Pancreas (tissue), 10 donors: Measurements from ENCODE around the gene TIMP3. TPM values are rescaled to one million over a fixed set of nuclear protein-coding genes. Genes with fewer than 3 reads are reported as not detected.
"Not testable (repeated sequence)": the region's sequence is repeated elsewhere in the genome, so short reads cannot be mapped to it uniquely, and the experiment has no call there.

Experiments used
- ATAC-seq, 4 donors: fragments of 200-7000 bp; cut with Tn5 transposase; one replicate each; pipeline versions ENCODE4 v1.8.0 to v1.9.1; 2020; ENCODE audit warnings: mild to moderate bottlenecking in 4 of 4, moderate library complexity in 4 of 4
- DNase-seq, 6 donors: peaks; one replicate each; pipeline ENCODE4 v3.0.0-alpha.2; 2020
- FAIRE-seq: peaks from 2 replicates; lab custom pipeline; 2012; peaks lifted over from hg19 to GRCh38; lab: Jason Lieb, UNC
- H3K27ac ChIP-seq, 4 donors: fragments of 200-600 bp; sonication (generic); 1 replicate in 3 of 4; 2 replicates in 1 of 4; pipeline versions ENCODE4 v1.5.0 to v1.8.0; 2020
- H3K27me3 ChIP-seq, 4 donors: fragments of 200-600 bp; one replicate each; pipeline ENCODE4 v1.8.0; 2021
- H3K36me3 ChIP-seq, 3 donors: fragments of 200-600 bp; sonication (generic) in 1 of 3; one replicate each; pipeline versions ENCODE4 v1.5.0 to v1.8.0; 2020 to 2021
- H3K4me1 ChIP-seq, 3 donors: fragments of 200-600 bp; one replicate each; pipeline ENCODE4 v1.8.0; 2021
- H3K4me3 ChIP-seq, 4 donors: fragments of 200-600 bp; sonication (generic) in 2 of 4; one replicate each; pipeline versions ENCODE4 v1.5.0 to v1.8.0; 2020 to 2021
- H3K9me3 ChIP-seq, 4 donors: fragments of 200-600 bp; one replicate each; pipeline ENCODE4 v1.8.0; 2021
- WGBS, 2 donors: extraction: QIAGEN DNeasy Blood & Tissue Kit; methylation state at CpG; one replicate each; pipeline ENCODE4 v1.1.7; 2013; 5-methylcytosine and 5-hydroxymethylcytosine counted together
- intact Hi-C, 3 donors: fragments of 100-400 bp; cut with DNase I; formaldehyde crosslinking; loops; one replicate each; pipeline versions ENCODE4 v1.11.1 to v1.14.2; 2022
- polyA plus RNA-seq, 2 donors: library from polyadenylated mRNA; stranded (reverse); fragments of 200-250 nt; gene quantifications; one replicate each; pipeline ENCODE4 v1.2.3, GENCODE V29; 2013
- total RNA-seq, 6 donors: library from RNA; stranded (reverse); fragmentation: NEBNext Ultra II Directional in 4 of 6; extraction: Animal tissue kit (Norgen Biotek cat#: 25700) in 4 of 6; gene quantifications; one replicate each; pipeline versions ENCODE4 v1.2.1 to v1.2.4, GENCODE V29; 2021 to 2023
- TF ChIP-seq, protein P1 (sequence below), 4 donors: fragments of 200-600 bp; sonication (generic) in 3 of 4; IDR thresholded peaks; one replicate each; pipeline versions ENCODE4 v1.5.0 to v1.8.0; 2021; ENCODE audit warnings: antibody characterized with exemption in 4 of 4
- donor health status: healthy with polysubstance abuse.
- donor health status: DM: no; HTN: no; CAD: no; lungs with moderate emphysema.
- donor health status: DM: no; HTN: no; CAD: no.
- donor health status: control.
- donor health status: control.
- donor health status: Bipolar disorder and iron deficiency.
- donor health status: DM: yes; HTN: yes; CAD: no.
- donor health status: DM: no; HTN: no; CAD: no.
- donor health status: DM: no; HTN: no; CAD: no.
- donor health status: DM: yes; HTN: yes; CAD: no.

TIMP3 gene
- total and polyA plus RNA-seq, 8 donors = 14.0 to 87.0 (median 48.2) TPM

DNA sequence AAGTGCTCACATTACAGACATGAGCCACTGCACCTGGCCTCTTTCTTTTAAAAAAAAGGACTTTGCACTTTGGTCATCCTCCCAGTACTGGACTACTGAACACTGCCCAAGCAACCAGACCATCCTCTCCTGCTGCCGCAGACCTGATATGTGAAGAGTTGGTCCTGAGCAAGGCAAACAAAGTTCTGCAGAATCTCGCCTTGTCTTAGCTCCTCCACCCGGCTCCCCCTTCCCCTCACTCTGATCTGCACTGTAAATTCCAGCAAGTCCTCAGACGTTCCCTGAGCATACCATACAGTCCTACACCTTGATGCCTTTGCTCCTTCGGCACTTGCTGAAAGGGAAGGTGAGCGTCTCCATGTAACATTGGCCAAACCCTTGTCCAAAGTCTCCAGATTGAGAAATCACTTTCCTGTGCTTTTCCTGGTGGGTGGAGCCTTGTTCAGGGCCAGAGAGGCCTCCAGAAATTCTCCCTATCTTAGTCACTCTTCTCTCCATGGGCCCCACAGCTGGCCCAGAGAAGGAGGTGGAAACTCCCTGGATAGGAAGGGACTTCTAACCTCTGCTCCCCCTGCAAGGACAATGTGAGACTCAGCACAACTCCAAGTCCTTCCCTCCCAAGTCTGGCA, 47.0 kb upstream of the TIMP3 start:
- no peaks in the 10 kb centered on the region for H3K27me3 ChIP-seq
- no peak overlapping the region for H3K4me3 ChIP-seq
- H3K36me3 ChIP-seq = no peaks in the 10 kb centered on the region
- DNase-seq (no peak), ATAC-seq (peak in 3 of 4 donors; percentile 57 to 64 (median 62)), FAIRE-seq (no peak)
- H3K4me1 ChIP-seq = no peaks in the 10 kb centered on the region
- intact Hi-C loops = no loop called here
- no peak overlapping the region for H3K27ac ChIP-seq
- TF ChIP-seq, protein P1, sequence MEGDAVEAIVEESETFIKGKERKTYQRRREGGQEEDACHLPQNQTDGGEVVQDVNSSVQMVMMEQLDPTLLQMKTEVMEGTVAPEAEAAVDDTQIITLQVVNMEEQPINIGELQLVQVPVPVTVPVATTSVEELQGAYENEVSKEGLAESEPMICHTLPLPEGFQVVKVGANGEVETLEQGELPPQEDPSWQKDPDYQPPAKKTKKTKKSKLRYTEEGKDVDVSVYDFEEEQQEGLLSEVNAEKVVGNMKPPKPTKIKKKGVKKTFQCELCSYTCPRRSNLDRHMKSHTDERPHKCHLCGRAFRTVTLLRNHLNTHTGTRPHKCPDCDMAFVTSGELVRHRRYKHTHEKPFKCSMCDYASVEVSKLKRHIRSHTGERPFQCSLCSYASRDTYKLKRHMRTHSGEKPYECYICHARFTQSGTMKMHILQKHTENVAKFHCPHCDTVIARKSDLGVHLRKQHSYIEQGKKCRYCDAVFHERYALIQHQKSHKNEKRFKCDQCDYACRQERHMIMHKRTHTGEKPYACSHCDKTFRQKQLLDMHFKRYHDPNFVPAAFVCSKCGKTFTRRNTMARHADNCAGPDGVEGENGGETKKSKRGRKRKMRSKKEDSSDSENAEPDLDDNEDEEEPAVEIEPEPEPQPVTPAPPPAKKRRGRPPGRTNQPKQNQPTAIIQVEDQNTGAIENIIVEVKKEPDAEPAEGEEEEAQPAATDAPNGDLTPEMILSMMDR (IDR thresholded peaks at IDR 0.05) = no peak
- no peaks in the 10 kb centered on the region for H3K9me3 ChIP-seq
- 64 to 68% methylated on average over 6 of the region's 6 CpGs for WGBS, 2 donors

DNA sequence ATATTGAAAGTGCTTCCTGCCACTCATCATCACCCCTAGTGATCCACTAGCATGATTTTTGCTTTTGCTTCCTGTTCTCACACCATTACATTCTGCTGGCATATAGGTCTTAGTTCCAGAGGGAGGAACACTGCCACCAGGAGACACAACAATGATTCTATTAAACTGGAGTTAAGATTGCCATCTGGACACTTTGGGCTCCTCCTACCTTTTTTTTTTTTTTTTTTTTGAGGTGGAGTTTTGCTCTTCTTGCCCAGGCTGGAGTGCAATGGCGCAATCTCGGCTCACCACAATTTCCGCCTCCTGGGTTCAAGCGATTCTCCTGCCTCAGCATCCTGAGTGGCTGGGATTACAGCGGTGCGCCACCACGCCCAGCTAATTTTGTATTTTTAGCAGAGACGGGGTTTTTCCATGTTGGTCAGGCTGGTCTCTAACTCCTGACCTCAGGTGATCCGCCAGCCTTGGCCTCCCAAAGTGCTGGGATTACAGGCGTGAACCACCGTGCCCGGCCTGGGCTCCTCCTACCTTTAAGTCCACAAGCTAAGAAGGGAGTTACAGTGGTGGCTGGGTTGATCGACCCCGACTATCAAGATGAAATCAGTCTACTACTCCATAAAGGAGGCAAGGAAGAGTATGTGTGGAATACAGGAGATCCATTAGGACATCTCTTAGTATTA, 44.3 kb upstream of the TIMP3 start:
- 82 to 89% methylated on average over 14 of the region's 14 CpGs for WGBS, 2 donors
- H3K27ac ChIP-seq, H3K9me3 ChIP-seq, H3K36me3 ChIP-seq, H3K4me1 ChIP-seq, FAIRE-seq, H3K4me3 ChIP-seq, H3K27me3 ChIP-seq, DNase-seq, intact Hi-C loops: not testable (repeated sequence)
- ATAC-seq = peak in 1 of 4 donors; percentile 27

DNA sequence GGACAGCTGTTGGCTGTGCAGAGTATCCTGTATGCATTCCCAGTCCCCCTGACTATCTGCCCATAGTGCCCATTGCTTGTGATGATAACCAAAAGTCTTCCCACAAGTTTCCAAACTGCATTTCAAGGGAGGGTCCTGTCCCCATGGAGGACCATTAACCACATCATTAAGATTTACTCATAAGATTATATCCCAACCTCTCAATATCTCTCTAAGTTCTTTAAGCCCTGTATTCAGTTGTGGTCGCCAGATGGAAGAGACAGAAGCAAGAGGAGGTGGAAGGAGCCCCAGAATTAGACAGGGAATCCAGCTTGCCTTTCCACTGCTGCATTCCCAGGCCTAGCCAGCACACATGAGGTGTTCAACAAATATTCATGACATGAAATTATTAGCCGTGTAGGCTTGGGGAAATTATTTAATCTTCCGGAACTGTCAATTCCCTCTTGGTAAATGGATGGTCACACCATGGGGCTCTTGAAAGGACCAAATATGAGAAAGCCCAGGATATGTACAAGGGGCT, 42.6 kb upstream of the TIMP3 start:
- FAIRE-seq (no peak), DNase-seq (no peak), ATAC-seq (no peak)
- Histone ChIP-seq H3K27ac (no peak overlapping the region), H3K36me3 (no peaks in the 10 kb centered on the region), H3K4me3 (no peak overlapping the region), H3K4me1 (no peaks in the 10 kb centered on the region), H3K27me3 (no peaks in the 10 kb centered on the region), H3K9me3 (no peaks in the 10 kb centered on the region)
- intact Hi-C loops = no loop called here
- WGBS, 2 donors = 77 to 78% methylated on average over 3 of the region's 3 CpGs
- TF ChIP-seq, protein P1 (IDR thresholded peaks at IDR 0.05) = no peak

DNA sequence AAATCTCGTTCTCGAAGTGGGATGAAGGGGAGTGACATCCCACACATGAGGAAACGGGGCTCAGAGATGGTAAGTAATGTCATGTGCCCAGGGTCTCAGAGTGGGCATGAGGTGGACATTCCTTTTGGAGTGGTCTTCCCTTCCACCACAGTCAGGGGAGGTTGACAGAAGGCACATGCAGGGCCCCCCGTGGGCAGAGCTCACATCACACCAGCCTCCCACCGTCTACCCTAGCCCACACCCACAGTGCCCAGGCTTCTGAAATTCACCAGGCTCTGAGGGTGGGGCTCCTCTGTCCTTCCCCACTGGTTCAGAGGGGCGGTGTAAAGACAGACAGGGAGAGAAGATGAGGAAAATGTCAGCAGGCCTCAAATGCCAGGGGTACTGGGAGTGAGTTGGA, 41.1 kb upstream of the TIMP3 start:
- Histone ChIP-seq H3K27me3 (no peaks in the 10 kb centered on the region), H3K36me3 (no peaks in the 10 kb centered on the region), H3K4me3 (no peak overlapping the region), H3K4me1 (no peaks in the 10 kb centered on the region), H3K9me3 (no peaks in the 10 kb centered on the region), H3K27ac (peak overlapping the region in 1 of 4 donors; percentile 17)
- ATAC-seq (no peak), FAIRE-seq (no peak), DNase-seq (no peak)
- intact Hi-C loops = no loop called here
- TF ChIP-seq, protein P1 (IDR thresholded peaks at IDR 0.05) = no peak
- 55 to 71% methylated on average over 6 of the region's 6 CpGs for WGBS, 2 donors

GRCh38 chr22:32760815-32761214, 40.7 kb upstream of the TIMP3 start:
- H3K4me1 ChIP-seq = no peaks in the 10 kb centered on the region

More at GRCh38 chr22:32760815-32761214, 40.7 kb upstream of the TIMP3 start:
- peak in 1 of 4 donors; percentile 19 for ATAC-seq
- TF ChIP-seq, protein P1 (IDR thresholded peaks at IDR 0.05) = no peak
- H3K27me3 ChIP-seq = no peaks in the 10 kb centered on the region
- DNase-seq = no peak
- no peaks in the 10 kb centered on the region for H3K36me3 ChIP-seq
- no peak overlapping the region for H3K4me3 ChIP-seq
- 56 to 68% methylated on average over 4 of the region's 4 CpGs for WGBS, 2 donors
- intact Hi-C loops = no loop called here
- no peaks in the 10 kb centered on the region for H3K9me3 ChIP-seq
- no peak overlapping the region for H3K27ac ChIP-seq
- FAIRE-seq = no peak
